Glutamatergic neuron (in vitro differentiated cells): Measurements from ENCODE around the gene CASKIN2. TPM values are rescaled to one million over a fixed set of nuclear protein-coding genes. Genes with fewer than 3 reads are reported as not detected.
A peak's percentile ranks its signal among the peaks of the same experiment; 100 is the strongest.
"Not testable (repeated sequence)": the region's sequence is repeated elsewhere in the genome, so short reads cannot be mapped to it uniquely, and the experiment has no call there.

Experiments used
- DNase-seq: peaks from one replicate; pipeline ENCODE4 v3.0.0; 2022
- H3K27ac Mint-ChIP-seq: one replicate; pipeline ENCODE4 v1.8.0; 2020; ENCODE audit warnings: mild to moderate bottlenecking, mixed read lengths, inconsistent platforms; ENCODE audit not compliant: unreplicated experiment
- H3K27me3 Mint-ChIP-seq: one replicate; pipeline ENCODE4 v1.8.0; 2020; ENCODE audit warnings: mild to moderate bottlenecking, moderate library complexity, mixed read lengths, inconsistent platforms; ENCODE audit not compliant: unreplicated experiment
- H3K36me3 Mint-ChIP-seq: one replicate; pipeline ENCODE4 v1.8.0; 2020; ENCODE audit warnings: mild to moderate bottlenecking, mixed read lengths, inconsistent platforms; ENCODE audit not compliant: unreplicated experiment
- H3K4me1 Mint-ChIP-seq: one replicate; pipeline ENCODE4 v1.8.0; 2020; ENCODE audit warnings: mild to moderate bottlenecking, low read depth, mixed read lengths, inconsistent platforms; ENCODE audit not compliant: unreplicated experiment
- H3K4me3 Mint-ChIP-seq: one replicate; pipeline ENCODE4 v1.8.0; 2020; ENCODE audit warnings: mild to moderate bottlenecking, mixed read lengths, inconsistent platforms; ENCODE audit not compliant: unreplicated experiment
- H3K9me3 Mint-ChIP-seq: one replicate; pipeline ENCODE4 v1.8.0; 2020; ENCODE audit warnings: mild to moderate bottlenecking, moderate library complexity, mixed read lengths, inconsistent platforms; ENCODE audit not compliant: unreplicated experiment
- CTCF ChIP-seq: fragments of 200-600 bp; sonication (generic); IDR thresholded peaks from one replicate; pipeline ENCODE4 v1.5.0; 2021; ENCODE audit not compliant: partially characterized antibody, unreplicated experiment
- total RNA-seq: library from RNA; stranded (reverse); fragmentation: NEBNext Ultra II Directional; extraction: Animal tissue kit (Norgen Biotek cat#: 25700); gene quantifications from one replicate; pipeline ENCODE4 v1.2.1, GENCODE V29; 2021; ENCODE audit not compliant: unreplicated experiment

Gene CASKIN2
- total RNA-seq, 1 donor from 2014 or later: 22.1 TPM

- Mint-ChIP-seq H3K4me1 (peaks cover 21% of the 10 kb centered on the region), H3K27ac (peak overlapping the region; percentile 17), H3K27me3 (peaks cover 8% of the 10 kb centered on the region), H3K4me3 (no peak overlapping the region), H3K9me3 (peaks cover 7% of the 10 kb centered on the region), H3K36me3 (no peaks in the 10 kb centered on the region)
- TF ChIP-seq CTCF: no peak
- no peak for DNase-seq
These were observed 36.8 kb downstream of the CASKIN2 start for GRCh38 chr17:75478508-75478907.

- not testable (repeated sequence) for DNase-seq, H3K27me3 Mint-ChIP-seq, H3K4me3 Mint-ChIP-seq, H3K27ac Mint-ChIP-seq, H3K36me3 Mint-ChIP-seq, H3K9me3 Mint-ChIP-seq
- H3K4me1 Mint-ChIP-seq: peaks cover 21% of the 10 kb centered on the region
These were observed 37.9 kb downstream of the CASKIN2 start for GRCh38 chr17:75477490-75477862.

- H3K27me3 Mint-ChIP-seq: peaks cover 8% of the 10 kb centered on the region
- H3K27ac Mint-ChIP-seq: no peak overlapping the region
- no peak for TF ChIP-seq CTCF
- no peak for DNase-seq
- peaks cover 5% of the 10 kb centered on the region for H3K9me3 Mint-ChIP-seq
- peaks cover 21% of the 10 kb centered on the region for H3K4me1 Mint-ChIP-seq
- H3K4me3 Mint-ChIP-seq: peak overlapping the region; percentile 16
- no peaks in the 10 kb centered on the region for H3K36me3 Mint-ChIP-seq
These were observed 38.4 kb downstream of the CASKIN2 start for GRCh38 chr17:75476752-75477489.

GRCh38 chr17:75476271-75476671 lies 39.1 kb downstream of the CASKIN2 start:
- H3K36me3 Mint-ChIP-seq: no peaks in the 10 kb centered on the region
- peaks cover 4% of the 10 kb centered on the region for H3K9me3 Mint-ChIP-seq
- no peak for TF ChIP-seq CTCF
- H3K27ac Mint-ChIP-seq: no peak overlapping the region
- DNase-seq: no peak
- H3K27me3 Mint-ChIP-seq: peaks cover 8% of the 10 kb centered on the region
- peaks cover 21% of the 10 kb centered on the region for H3K4me1 Mint-ChIP-seq
- peak overlapping the region; percentile 16 for H3K4me3 Mint-ChIP-seq

- Mint-ChIP-seq H3K4me3 (no peak overlapping the region), H3K27me3 (peaks cover 8% of the 10 kb centered on the region), H3K4me1 (peaks cover 18% of the 10 kb centered on the region), H3K9me3 (peaks cover 4% of the 10 kb centered on the region), H3K36me3 (no peaks in the 10 kb centered on the region), H3K27ac (no peak overlapping the region)
- no peak for DNase-seq
- TF ChIP-seq CTCF: no peak
These were observed 39.5 kb downstream of the CASKIN2 start for GRCh38 chr17:75475851-75476250.
